ENCODE data around the gene ABCB4.

DNA sequence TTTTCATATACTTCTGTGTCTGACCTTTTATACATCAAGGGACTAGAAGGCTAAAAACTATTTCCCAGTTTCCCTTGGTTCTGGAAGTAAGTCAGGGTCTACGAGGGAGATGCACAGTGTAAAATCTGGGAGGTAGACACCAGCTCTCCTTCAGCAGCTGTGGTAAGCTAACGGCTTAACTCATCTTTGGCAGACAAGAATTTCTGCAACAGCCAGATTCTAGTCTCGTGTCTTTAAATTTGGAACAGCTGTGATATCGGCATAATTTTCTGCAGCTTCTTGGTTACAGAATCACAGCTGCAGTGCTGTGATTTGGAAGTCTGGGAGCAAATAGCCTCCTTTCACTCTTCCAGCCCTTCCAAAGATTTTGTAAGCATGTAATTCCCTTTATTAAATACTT lies 37.4 kb upstream of the ABCB4 start:
- TF ChIP-seq, protein P1, sequence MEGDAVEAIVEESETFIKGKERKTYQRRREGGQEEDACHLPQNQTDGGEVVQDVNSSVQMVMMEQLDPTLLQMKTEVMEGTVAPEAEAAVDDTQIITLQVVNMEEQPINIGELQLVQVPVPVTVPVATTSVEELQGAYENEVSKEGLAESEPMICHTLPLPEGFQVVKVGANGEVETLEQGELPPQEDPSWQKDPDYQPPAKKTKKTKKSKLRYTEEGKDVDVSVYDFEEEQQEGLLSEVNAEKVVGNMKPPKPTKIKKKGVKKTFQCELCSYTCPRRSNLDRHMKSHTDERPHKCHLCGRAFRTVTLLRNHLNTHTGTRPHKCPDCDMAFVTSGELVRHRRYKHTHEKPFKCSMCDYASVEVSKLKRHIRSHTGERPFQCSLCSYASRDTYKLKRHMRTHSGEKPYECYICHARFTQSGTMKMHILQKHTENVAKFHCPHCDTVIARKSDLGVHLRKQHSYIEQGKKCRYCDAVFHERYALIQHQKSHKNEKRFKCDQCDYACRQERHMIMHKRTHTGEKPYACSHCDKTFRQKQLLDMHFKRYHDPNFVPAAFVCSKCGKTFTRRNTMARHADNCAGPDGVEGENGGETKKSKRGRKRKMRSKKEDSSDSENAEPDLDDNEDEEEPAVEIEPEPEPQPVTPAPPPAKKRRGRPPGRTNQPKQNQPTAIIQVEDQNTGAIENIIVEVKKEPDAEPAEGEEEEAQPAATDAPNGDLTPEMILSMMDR (IDR thresholded peaks at IDR 0.05), result no peak
- TF ChIP-seq POLR2A (IDR thresholded peaks at IDR 0.05) (no peak), POLR2AphosphoS5 (IDR thresholded peaks at IDR 0.05) (no peak), EP300 (IDR thresholded peaks at IDR 0.05) (no peak)

Measured in upper lobe of left lung (tissue), 4 donors.